ENCODE data around the gene EIF2B1. TPM values are rescaled to one million over a fixed set of nuclear protein-coding genes. Genes with fewer than 3 reads are reported as not detected.

Gene EIF2B1
- 100 to 1,000 TPM; 154 to 177 TPM for total RNA-seq

DNA sequence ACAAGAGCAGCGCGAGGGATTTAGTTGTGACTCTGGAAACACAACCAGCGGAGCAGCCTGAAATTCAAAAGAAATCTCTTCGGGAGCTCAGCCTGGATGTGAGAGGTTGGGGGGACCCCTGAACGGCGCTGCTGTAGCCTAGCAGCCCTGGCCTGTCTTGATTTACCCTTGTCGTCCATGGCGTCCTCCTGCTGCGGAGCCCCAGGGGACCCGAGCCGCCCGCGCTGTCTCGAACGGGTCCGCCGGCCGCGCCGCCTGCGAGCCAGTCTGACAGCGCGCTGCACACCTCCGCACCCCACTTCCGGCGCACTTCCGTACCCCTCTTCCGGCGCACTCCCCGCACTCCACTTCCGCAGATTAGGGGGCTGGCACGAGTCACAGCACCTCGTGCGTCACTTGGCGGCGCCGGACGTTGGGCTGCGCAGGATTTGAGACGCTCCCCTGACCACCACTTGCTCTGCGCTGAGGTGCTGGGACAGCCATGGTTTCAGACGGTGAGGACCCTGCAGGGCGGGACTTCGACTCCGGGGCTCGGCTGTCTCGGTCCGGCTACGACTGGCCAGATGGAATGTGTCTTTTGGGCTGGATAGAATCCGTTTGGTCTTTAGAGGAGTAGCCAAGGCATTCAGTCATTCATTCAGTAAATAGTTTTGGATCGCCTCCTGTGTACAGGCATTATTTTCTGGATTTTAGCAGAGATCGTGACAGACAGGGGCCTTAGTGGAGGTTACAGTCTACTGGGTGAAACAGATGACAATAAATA, at the start of gene EIF2B1, which contains the start of gene GTF2H3:
Gene EIF2B1 (minus strand): TSS at position 308 of the 763 bp plus-strand sequence. CDS start 129 bp downstream, at position 179.
Gene GTF2H3 (plus strand): TSS at position 451 of the 763 bp plus-strand sequence. CDS start 31 bp downstream, at position 482.
- ATAC-seq (ENCODE audit: insufficient number of reproducible peaks, low FRiP score, low read depth): peak; percentile 93
- Histone ChIP-seq H3K27me3 (replicated peaks; ENCODE audit: insufficient read depth) (no peaks in the 10 kb centered on the region), H3K36me3 (peaks cover 29% of the 10 kb centered on the region), H3K27ac (peak within 1 kb of the TSS; percentile 62 to 86), H3K4me3 (peak within 1 kb of the TSS; percentile 78), H3K9me3 (no peaks in the 10 kb centered on the region), H3K4me1 (ENCODE audit: control insufficient read depth in 1 of 2, low read depth in 2 of 2) (peaks cover 9 to 26% of the 10 kb centered on the region in 2 donors)
- peak; percentile 89 for DNase-seq (ENCODE audit: low spot score)
- TF ChIP-seq CTCF (IDR thresholded peaks at IDR 0.05): no peak

DNA sequence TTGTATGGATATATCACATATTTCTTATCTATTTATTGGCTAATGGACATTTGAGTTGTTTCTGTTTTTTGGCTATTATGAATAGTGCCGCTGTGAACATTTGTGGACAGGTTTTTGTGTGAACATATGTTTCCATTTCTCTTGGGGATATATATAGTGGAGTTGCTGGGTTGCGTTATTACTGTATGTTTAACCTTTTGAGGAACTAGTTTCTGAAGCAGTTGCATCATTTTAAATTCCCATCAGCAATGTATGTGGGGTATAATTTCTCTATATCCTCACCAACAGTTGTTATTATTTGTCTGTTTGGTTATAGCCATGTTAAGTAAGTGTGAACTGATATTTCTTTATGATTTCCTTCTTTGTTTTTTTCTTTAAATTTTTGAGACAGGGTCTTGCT, 48.1 kb upstream of the EIF2B1 start:
- H3K4me3 ChIP-seq: no peak overlapping the region
- no peaks in the 10 kb centered on the region for H3K9me3 ChIP-seq
- H3K4me1 ChIP-seq (ENCODE audit: control insufficient read depth in 1 of 2, low read depth in 2 of 2): no peaks in the 10 kb centered on the region
- TF ChIP-seq CTCF (IDR thresholded peaks at IDR 0.05): no peak
- ATAC-seq (ENCODE audit: insufficient number of reproducible peaks, low FRiP score, low read depth): no peak
- no peak overlapping the region for H3K27ac ChIP-seq
- no peak for DNase-seq (ENCODE audit: low spot score)
- no peaks in the 10 kb centered on the region for H3K27me3 ChIP-seq (replicated peaks; ENCODE audit: insufficient read depth)
- peaks cover 5% of the 10 kb centered on the region for H3K36me3 ChIP-seq

DNA sequence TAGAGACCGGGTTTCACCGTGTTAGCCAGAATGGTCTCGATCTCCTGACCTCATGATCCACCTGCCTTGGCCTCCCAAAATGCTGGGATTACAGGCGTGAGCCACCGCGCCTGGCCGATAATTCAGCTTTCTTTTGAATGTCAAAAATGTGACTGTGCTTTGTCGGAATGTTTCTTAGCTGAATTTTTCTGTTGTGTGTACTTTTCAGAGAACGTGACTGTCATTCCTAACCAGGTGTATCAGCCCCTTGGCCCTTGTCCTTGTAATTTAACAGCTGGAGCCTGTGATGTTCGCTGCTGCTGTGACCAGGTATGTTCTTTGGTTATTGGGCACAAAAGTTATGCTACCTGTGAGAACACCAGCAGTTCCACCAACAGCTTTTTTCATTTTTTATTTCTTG, 45.5 kb upstream of the EIF2B1 start:
- TF ChIP-seq CTCF (IDR thresholded peaks at IDR 0.05): no peak
- ATAC-seq (ENCODE audit: insufficient number of reproducible peaks, low FRiP score, low read depth): no peak
- peaks cover 20% of the 10 kb centered on the region for H3K36me3 ChIP-seq
- H3K4me1 ChIP-seq (ENCODE audit: control insufficient read depth in 1 of 2, low read depth in 2 of 2): no peaks in the 10 kb centered on the region
- H3K9me3 ChIP-seq: no peaks in the 10 kb centered on the region
- no peak overlapping the region for H3K27ac ChIP-seq
- no peak overlapping the region for H3K4me3 ChIP-seq
- no peaks in the 10 kb centered on the region for H3K27me3 ChIP-seq (replicated peaks; ENCODE audit: insufficient read depth)
- no peak for DNase-seq (ENCODE audit: low spot score)

DNA sequence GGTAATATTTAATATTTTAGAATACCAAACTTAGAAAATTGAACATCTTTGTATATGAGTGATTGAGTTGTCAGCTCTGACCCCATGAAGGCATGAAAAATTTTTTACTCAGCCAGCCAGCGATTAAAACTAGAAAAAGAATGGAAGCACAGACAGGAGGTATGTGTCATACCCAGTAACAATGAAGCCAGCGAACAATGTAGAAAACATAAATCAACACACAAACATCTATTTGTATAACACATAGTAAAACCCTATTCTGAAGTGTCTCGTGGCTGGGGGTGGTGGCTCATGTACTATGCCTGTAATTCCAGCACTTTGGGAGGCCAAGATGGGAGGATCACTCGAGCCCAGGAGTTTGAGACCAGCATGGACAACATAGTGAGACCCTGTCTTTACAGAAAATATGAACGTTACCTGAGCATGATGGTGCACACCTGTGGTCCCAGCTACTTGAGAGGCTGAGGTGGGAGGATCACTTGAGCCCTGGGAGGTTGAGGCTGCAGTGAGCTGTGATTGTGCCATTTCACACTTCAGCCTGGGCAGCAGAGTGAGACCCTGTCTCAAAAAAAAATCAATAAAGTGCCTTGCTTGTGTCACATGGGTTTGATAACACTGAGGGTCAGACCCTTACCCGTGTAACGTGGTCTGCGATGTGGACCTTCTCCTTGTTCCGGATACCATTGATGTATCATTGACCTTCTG, 43.3 kb upstream of the EIF2B1 start:
- no peaks in the 10 kb centered on the region for H3K9me3 ChIP-seq
- no peak overlapping the region for H3K27ac ChIP-seq
- DNase-seq (ENCODE audit: low spot score): no peak
- H3K36me3 ChIP-seq: peaks cover 20% of the 10 kb centered on the region
- peaks cover 3 to 9% of the 10 kb centered on the region in 2 donors for H3K4me1 ChIP-seq (ENCODE audit: control insufficient read depth in 1 of 2, low read depth in 2 of 2)
- no peaks in the 10 kb centered on the region for H3K27me3 ChIP-seq (replicated peaks; ENCODE audit: insufficient read depth)
- ATAC-seq (ENCODE audit: insufficient number of reproducible peaks, low FRiP score, low read depth): no peak
- no peak overlapping the region for H3K4me3 ChIP-seq
- TF ChIP-seq CTCF (IDR thresholded peaks at IDR 0.05): no peak

GRCh38 chr12:123675436-123675835, 42.0 kb upstream of the EIF2B1 start:
- Histone ChIP-seq H3K4me1 (ENCODE audit: control insufficient read depth in 1 of 2, low read depth in 2 of 2) (peaks cover 10 to 13% of the 10 kb centered on the region in 2 donors), H3K27ac (no peak overlapping the region), H3K36me3 (peaks cover 20% of the 10 kb centered on the region), H3K27me3 (replicated peaks; ENCODE audit: insufficient read depth) (no peaks in the 10 kb centered on the region), H3K9me3 (no peaks in the 10 kb centered on the region), H3K4me3 (no peak overlapping the region)
- no peak for TF ChIP-seq CTCF (IDR thresholded peaks at IDR 0.05)
- DNase-seq (ENCODE audit: low spot score) (no peak), ATAC-seq (ENCODE audit: insufficient number of reproducible peaks, low FRiP score, low read depth) (no peak)
